Endodermal cell (in vitro differentiated cells): ENCODE measurements around the gene RSPH6A. TPM values are rescaled to one million over a fixed set of nuclear protein-coding genes. Genes with fewer than 3 reads are reported as not detected.
"Not testable (repeated sequence)": the region's sequence is repeated elsewhere in the genome, so short reads cannot be mapped to it uniquely, and the experiment has no call there.

Experiments used
- DNase-seq: peaks from one replicate; pipeline ENCODE4 v3.0.0-alpha.2; 2017
- H3K27ac ChIP-seq: 2 replicates; pipeline ENCODE4 v1.5.1; 2013; ENCODE audit warnings: mild to moderate bottlenecking, low read depth, low read length, moderate library complexity
- H3K27me3 ChIP-seq: 2 replicates; pipeline ENCODE4 v1.6.1; 2013; ENCODE audit warnings: mild to moderate bottlenecking, low read length, moderate library complexity; ENCODE audit not compliant: insufficient read depth, control insufficient read depth, poor library complexity, severe bottlenecking
- H3K36me3 ChIP-seq: 2 replicates; pipeline ENCODE4 v1.7.0; 2013; ENCODE audit warnings: mild to moderate bottlenecking, low read length, moderate library complexity; ENCODE audit not compliant: control insufficient read depth, insufficient read depth
- H3K4me1 ChIP-seq: one replicate; pipeline ENCODE4 v1.7.0; 2013; ENCODE audit warnings: low read length; ENCODE audit not compliant: control insufficient read depth, insufficient read depth
- H3K4me3 ChIP-seq: 2 replicates; pipeline ENCODE4 v1.5.1; 2013; ENCODE audit warnings: mild to moderate bottlenecking, low read length, moderate library complexity
- H3K9ac ChIP-seq: 2 replicates; pipeline ENCODE4 v1.6.1; 2013; ENCODE audit warnings: mild to moderate bottlenecking, low read length, moderate library complexity; ENCODE audit not compliant: poor library complexity, severe bottlenecking; ENCODE audit errors: extremely low read depth
- H3K9me3 ChIP-seq: 2 replicates; pipeline ENCODE4 v1.6.1; 2013; ENCODE audit warnings: mild to moderate bottlenecking, low read length, moderate library complexity; ENCODE audit not compliant: control insufficient read depth
- H3K27ac Mint-ChIP-seq: 2 replicates; pipeline ENCODE4 v1.8.0; 2020; ENCODE audit warnings: mixed read lengths
- H3K27me3 Mint-ChIP-seq: 2 replicates; pipeline ENCODE4 v1.8.0; 2021; ENCODE audit warnings: mild to moderate bottlenecking, mixed read lengths; ENCODE audit not compliant: insufficient read depth
- H3K36me3 Mint-ChIP-seq: 2 replicates; pipeline ENCODE4 v1.8.0; 2020; ENCODE audit warnings: low read depth, mixed read lengths
- H3K4me1 Mint-ChIP-seq: 2 replicates; pipeline ENCODE4 v1.8.0; 2020; ENCODE audit warnings: mixed read lengths
- H3K4me3 Mint-ChIP-seq: 2 replicates; pipeline ENCODE4 v1.8.0; 2020; ENCODE audit warnings: mild to moderate bottlenecking, moderate library complexity, mixed read lengths
- H3K9me3 Mint-ChIP-seq: 2 replicates; pipeline ENCODE4 v1.8.0; 2020; ENCODE audit warnings: mild to moderate bottlenecking, mixed read lengths
- CTCF ChIP-seq: fragments of 200-600 bp; sonication (generic); conservative IDR thresholded peaks from 2 replicates; pipeline ENCODE4 v1.5.0; 2021; ENCODE audit warnings: antibody characterized with exemption, mild to moderate bottlenecking
- WGBS, 2 experiments: methylation state at CpG; one replicate each; pipeline versions ENCODE4 v1.1.5 to v1.1.7; 2013; ENCODE audit warnings: missing lambda C conversion rate in 2 of 2, mixed read lengths in 1 of 2; ENCODE audit not compliant: insufficient coverage in 1 of 2, insufficient read length in 1 of 2; 5-methylcytosine and 5-hydroxymethylcytosine counted together
- total RNA-seq, 2 donors: library from RNA; stranded (reverse); fragmentation: NEBNext Ultra II Directional in 1 of 2; extraction: Animal tissue kit (Norgen Biotek cat#: 25700) in 1 of 2; gene quantifications; 2 replicates in 1 of 2; 3 replicates in 1 of 2; pipeline ENCODE4 v1.2.1, GENCODE V29; 2021

RSPH6A gene
- total RNA-seq, 2 donors from 2014 or later: 0.53 TPM

- Histone ChIP-seq H3K36me3 (no peaks in the 10 kb centered on the region), H3K27ac (no peak overlapping the region), H3K9me3 (no peaks in the 10 kb centered on the region), H3K27me3 (no peaks in the 10 kb centered on the region), H3K4me3 (no peak overlapping the region), H3K4me1 (no peaks in the 10 kb centered on the region), H3K9ac (no peak overlapping the region)
- whole genome bisulfite sequencing, 2 experiments: 87 to 89% methylated on average over 2 to 8 of the region's 8 CpGs
- peak; percentile 54 for DNase-seq
- no peaks in the 10 kb centered on the region for H3K36me3 Mint-ChIP-seq
- H3K27me3 Mint-ChIP-seq: peaks cover 20% of the 10 kb centered on the region
- H3K27ac Mint-ChIP-seq: no peak overlapping the region
- TF ChIP-seq CTCF: no peak
- no peaks in the 10 kb centered on the region for H3K9me3 Mint-ChIP-seq
- H3K4me3 Mint-ChIP-seq: no peak overlapping the region
- peaks cover 2% of the 10 kb centered on the region for H3K4me1 Mint-ChIP-seq
These were observed 15.0 kb downstream of the RSPH6A start for GRCh38 chr19:45800070-45800553.

- not testable (repeated sequence) for H3K27ac ChIP-seq, H3K9me3 Mint-ChIP-seq, H3K4me1 ChIP-seq, H3K9me3 ChIP-seq, H3K4me3 Mint-ChIP-seq, H3K4me3 ChIP-seq, H3K27me3 ChIP-seq, H3K36me3 ChIP-seq, H3K36me3 Mint-ChIP-seq, DNase-seq, H3K9ac ChIP-seq, H3K4me1 Mint-ChIP-seq
- Mint-ChIP-seq H3K27me3 (peaks cover 19% of the 10 kb centered on the region), H3K27ac (peak overlapping the region; percentile 17)
- 90 to 96% methylated on average over 2 to 5 of the region's 5 CpGs for WGBS, 2 experiments
These were observed 15.6 kb downstream of the RSPH6A start for GRCh38 chr19:45799541-45799940.

- WGBS, 2 experiments: 29 to 37% methylated on average over 5 to 10 of the region's 10 CpGs
- no peaks in the 10 kb centered on the region for H3K36me3 ChIP-seq
- no peaks in the 10 kb centered on the region for H3K9me3 ChIP-seq
- DNase-seq: peak; percentile 89
- TF ChIP-seq CTCF: peak; percentile 88
- Mint-ChIP-seq H3K27me3 (peaks cover 14% of the 10 kb centered on the region), H3K27ac (no peak overlapping the region), H3K9me3 (no peaks in the 10 kb centered on the region), H3K36me3 (no peaks in the 10 kb centered on the region), H3K4me3 (no peak overlapping the region), H3K4me1 (peaks cover 2% of the 10 kb centered on the region)
- no peak overlapping the region for H3K4me3 ChIP-seq
- no peaks in the 10 kb centered on the region for H3K4me1 ChIP-seq
- H3K27me3 ChIP-seq: no peaks in the 10 kb centered on the region
- H3K27ac ChIP-seq: no peak overlapping the region
- H3K9ac ChIP-seq: no peak overlapping the region
These were observed 16.1 kb downstream of the RSPH6A start for GRCh38 chr19:45798995-45799517.

- no peak overlapping the region for H3K27ac ChIP-seq
- no peak for DNase-seq
- no peaks in the 10 kb centered on the region for H3K4me1 ChIP-seq
- H3K36me3 Mint-ChIP-seq: peaks cover 8% of the 10 kb centered on the region
- no peak for TF ChIP-seq CTCF
- H3K9me3 Mint-ChIP-seq: no peaks in the 10 kb centered on the region
- WGBS, 2 experiments: 89 to 92% methylated on average over 2 of the region's 2 CpGs
- H3K27ac Mint-ChIP-seq: no peak overlapping the region
- no peaks in the 10 kb centered on the region for H3K27me3 ChIP-seq
- H3K9me3 ChIP-seq: no peaks in the 10 kb centered on the region
- no peak overlapping the region for H3K4me3 Mint-ChIP-seq
- peaks cover 8% of the 10 kb centered on the region for H3K27me3 Mint-ChIP-seq
- H3K36me3 ChIP-seq: peaks cover 8% of the 10 kb centered on the region
- H3K4me1 Mint-ChIP-seq: peaks cover 23% of the 10 kb centered on the region
- H3K9ac ChIP-seq: no peak overlapping the region
- H3K4me3 ChIP-seq: no peak overlapping the region
These were observed 20.5 kb downstream of the RSPH6A start for GRCh38 chr19:45794627-45795026.
